ENCODE measurements around the gene ERGIC1. TPM values are rescaled to one million over a fixed set of nuclear protein-coding genes. Genes with fewer than 3 reads are reported as not detected.

Gene ERGIC1
- total RNA-seq, 4 donors from 2014 or later = 156 to 214 (median 175) TPM

DNA sequence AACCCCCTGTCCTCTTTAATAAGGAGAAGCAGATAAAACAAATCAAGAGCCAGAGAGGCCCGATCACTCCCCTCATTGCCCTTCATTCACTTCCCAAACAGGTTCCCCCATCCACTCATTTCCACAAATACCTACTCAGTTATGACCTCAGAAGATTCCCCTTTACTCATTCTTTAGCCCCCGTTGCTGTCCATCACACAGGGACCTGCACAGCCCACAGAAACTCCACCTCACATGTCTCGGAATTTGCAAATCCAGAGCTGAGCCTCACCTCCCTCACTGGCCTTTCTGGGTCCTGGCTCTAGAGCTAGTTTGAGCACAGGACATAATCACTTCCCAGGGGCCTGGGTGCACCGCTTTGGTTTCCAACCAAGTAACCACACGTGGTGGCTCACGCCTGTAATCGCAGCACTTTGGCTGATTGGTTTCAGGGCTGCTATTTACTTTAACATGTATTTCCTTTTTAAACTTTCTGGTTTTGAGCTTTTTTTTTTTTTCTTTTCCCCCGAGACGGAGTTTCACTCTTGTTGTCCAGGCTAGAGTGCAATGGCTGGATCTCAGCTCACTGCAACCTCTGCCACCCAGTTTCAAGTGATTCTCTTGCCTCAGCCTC lies 167.3 kb downstream of the ERGIC1 start:
- WGBS, 2 donors = 37 to 42% methylated on average over 9 of the region's 9 CpGs
- H3K27ac ChIP-seq = peak overlapping the region in 2 of 3 donors; percentile 2 to 44
- H3K4me1 ChIP-seq = peaks cover 59% of the 10 kb centered on the region in 2 donors

More for the DNA sequence above, 167.3 kb downstream of the ERGIC1 start:
- H3K27me3 ChIP-seq = no peaks in the 10 kb centered on the region
- intact Hi-C loops (cut with DNase I) = no loop called here
- peaks cover 3 to 4% of the 10 kb centered on the region in 2 donors for H3K36me3 ChIP-seq
- no peaks in the 10 kb centered on the region for H3K9me3 ChIP-seq
- no peak for TF ChIP-seq POLR2A (IDR thresholded peaks at IDR 0.05)
- TF ChIP-seq, protein P1, sequence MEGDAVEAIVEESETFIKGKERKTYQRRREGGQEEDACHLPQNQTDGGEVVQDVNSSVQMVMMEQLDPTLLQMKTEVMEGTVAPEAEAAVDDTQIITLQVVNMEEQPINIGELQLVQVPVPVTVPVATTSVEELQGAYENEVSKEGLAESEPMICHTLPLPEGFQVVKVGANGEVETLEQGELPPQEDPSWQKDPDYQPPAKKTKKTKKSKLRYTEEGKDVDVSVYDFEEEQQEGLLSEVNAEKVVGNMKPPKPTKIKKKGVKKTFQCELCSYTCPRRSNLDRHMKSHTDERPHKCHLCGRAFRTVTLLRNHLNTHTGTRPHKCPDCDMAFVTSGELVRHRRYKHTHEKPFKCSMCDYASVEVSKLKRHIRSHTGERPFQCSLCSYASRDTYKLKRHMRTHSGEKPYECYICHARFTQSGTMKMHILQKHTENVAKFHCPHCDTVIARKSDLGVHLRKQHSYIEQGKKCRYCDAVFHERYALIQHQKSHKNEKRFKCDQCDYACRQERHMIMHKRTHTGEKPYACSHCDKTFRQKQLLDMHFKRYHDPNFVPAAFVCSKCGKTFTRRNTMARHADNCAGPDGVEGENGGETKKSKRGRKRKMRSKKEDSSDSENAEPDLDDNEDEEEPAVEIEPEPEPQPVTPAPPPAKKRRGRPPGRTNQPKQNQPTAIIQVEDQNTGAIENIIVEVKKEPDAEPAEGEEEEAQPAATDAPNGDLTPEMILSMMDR (IDR thresholded peaks at IDR 0.05) = no peak
- DNase-seq = peak; percentile 36 to 58
- no peak overlapping the region for H3K4me3 ChIP-seq (replicated peaks in 1 of 3)

Small RNA genes within 50 kb of the gene (small RNA-seq; reads per million reads assigned to genes)
- gene AC022217.4 = not detected

Other genes with a start within 250 kb of the ERGIC1 start
- gene NEURL1B, start 193.0 kb upstream of the ERGIC1 start, total RNA-seq = 10 to 100 TPM in 2 of 4 donors, 1 to 10 TPM in 2; 8.2 to 29.9 (median 10.9) TPM
- gene DUSP1, start 63.1 kb upstream of the ERGIC1 start, total RNA-seq = 1,000 to 10,000 TPM in 1 of 4 donors, 100 to 1,000 TPM in 3; 613 to 1,025 (median 690) TPM
- gene RPL26L1, start 125.2 kb downstream of the ERGIC1 start, total RNA-seq = 10 to 100 TPM; 27.2 to 46.7 (median 42.9) TPM
- gene ATP6V0E1, start 149.5 kb downstream of the ERGIC1 start, total RNA-seq = 100 to 1,000 TPM; 170 to 254 (median 198) TPM
- gene CREBRF, start 222.1 kb downstream of the ERGIC1 start, total RNA-seq = 100 to 1,000 TPM in 1 of 4 donors, 10 to 100 TPM in 3; 47.7 to 125 (median 77.3) TPM

Measured in thyroid gland (tissue), 4 donors.